Panc1 (cell line): ENCODE data around the gene C19orf47. TPM values are rescaled to one million over a fixed set of nuclear protein-coding genes. Genes with fewer than 3 reads are reported as not detected.

Experiments used
- ATAC-seq: fragments of 200-7000 bp; cut with Tn5 transposase; 2 replicates; pipeline ENCODE4 v1.9.1; 2020; ENCODE audit warnings: mild to moderate bottlenecking, moderate library complexity
- BruUV-seq: library from RNA; stranded (reverse); fragments of 400-500 nt; replicated peaks from 2 replicates; lab custom pipeline; 2021; lab: Mats Ljungman, UMichigan
- CTCF ChIA-PET: fragments of 300-600 bp; sonication (Branson Sonifier 250); formaldehyde crosslinking; loops from one replicate; lab custom pipeline; 2022; ENCODE audit warnings: antibody characterized with exemption; lab: Charles Lee
- POLR2A ChIA-PET: fragments of 300-600 bp; sonication (Branson Sonifier 250); formaldehyde crosslinking; loops from one replicate; lab custom pipeline; 2022; ENCODE audit warnings: antibody characterized with exemption; lab: Charles Lee
- DNase-seq: peaks from one replicate; pipeline ENCODE4 v3.0.0-alpha.2; 2010; ENCODE audit warnings: low read depth, low spot score
- H3K27ac ChIP-seq: 2 replicates; pipeline ENCODE4 v1.5.1; 2011; ENCODE audit warnings: mild to moderate bottlenecking, low read length, inconsistent platforms
- H3K27me3 ChIP-seq: fragments of 200-500 bp; sonication (Bioruptor generic); 2 replicates; pipeline ENCODE4 v1.6.0; 2014; ENCODE audit warnings: low read length, inconsistent platforms; ENCODE audit not compliant: control insufficient read depth, insufficient read depth
- H3K36me3 ChIP-seq: fragments of 200-500 bp; sonication (Bioruptor generic); 2 replicates; pipeline ENCODE4 v1.5.1; 2014; ENCODE audit warnings: inconsistent platforms, mild to moderate bottlenecking, low read length, moderate library complexity; ENCODE audit not compliant: control insufficient read depth, insufficient read depth
- H3K4me1 ChIP-seq: 2 replicates; pipeline ENCODE4 v1.5.1; 2011; ENCODE audit warnings: inconsistent platforms, mild to moderate bottlenecking, low read length, moderate library complexity; ENCODE audit not compliant: control insufficient read depth, insufficient read depth
- H3K4me3 ChIP-seq, 2 experiments: 2 replicates each; pipeline ENCODE4 v1.5.1; 2011 to 2012; ENCODE audit warnings: low read depth in 2 of 2, low read length in 2 of 2, mild to moderate bottlenecking in 2 of 2, inconsistent platforms in 1 of 2, moderate library complexity in 1 of 2
- H3K9me3 ChIP-seq: fragments of 200-500 bp; sonication (Bioruptor generic); 2 replicates; pipeline ENCODE4 v1.5.1; 2014; ENCODE audit warnings: low read depth, mild to moderate bottlenecking, inconsistent platforms, low read length, moderate library complexity; ENCODE audit not compliant: control insufficient read depth, insufficient read depth
- CTCF ChIP-seq: fragments of 450-650 bp; IDR thresholded peaks from 2 replicates; pipeline ENCODE4 v1.5.1; 2017; ENCODE audit warnings: mild to moderate bottlenecking
- POLR2AphosphoS5 ChIP-seq: IDR thresholded peaks from 2 replicates; pipeline ENCODE4 v1.6.1; 2012; ENCODE audit warnings: mild to moderate bottlenecking, low read depth, low read length, moderate library complexity
- SIN3A ChIP-seq: IDR thresholded peaks from 2 replicates; pipeline ENCODE4 v1.6.1; 2012; ENCODE audit warnings: low read depth, mild to moderate bottlenecking, low read length, moderate library complexity, borderline replicate concordance; ENCODE audit not compliant: insufficient read depth
- TCF7L2 ChIP-seq: IDR thresholded peaks from 2 replicates; pipeline ENCODE4 v1.6.1; 2011; ENCODE audit warnings: mild to moderate bottlenecking, low read depth, low read length, inconsistent platforms
- in situ Hi-C: cut with HindIII; loops from 2 replicates; pipeline ENCODE4 v1.10.0; 2016; ENCODE audit warnings: low sequenced_read_pairs, low pct_unique_long_range_greater_than_20kb
- intact Hi-C: fragments of 100-400 bp; cut with micrococcal nuclease; formaldehyde crosslinking; loops from one replicate; pipeline ENCODE4 v1.10.0; 2022; ENCODE audit not compliant: unreplicated experiment
- total RNA-seq: library from RNA; stranded (reverse); gene quantifications from one replicate; pipeline ENCODE4 v1.2.1, GENCODE V29; 2021; ENCODE audit not compliant: unreplicated experiment
- TF ChIP-seq, protein P1 (sequence below), 2 experiments: IDR thresholded peaks; 2 replicates each; pipeline ENCODE4 v1.6.1; 2011 to 2012; ENCODE audit warnings: low read depth in 2 of 2, control low read depth in 1 of 2, low read length in 1 of 2, mild to moderate bottlenecking in 1 of 2, moderate library complexity in 1 of 2; ENCODE audit not compliant: insufficient read depth in 1 of 2

C19orf47 gene
- total RNA-seq, 1 experiment from 2014 or later: 29.0 TPM

DNA sequence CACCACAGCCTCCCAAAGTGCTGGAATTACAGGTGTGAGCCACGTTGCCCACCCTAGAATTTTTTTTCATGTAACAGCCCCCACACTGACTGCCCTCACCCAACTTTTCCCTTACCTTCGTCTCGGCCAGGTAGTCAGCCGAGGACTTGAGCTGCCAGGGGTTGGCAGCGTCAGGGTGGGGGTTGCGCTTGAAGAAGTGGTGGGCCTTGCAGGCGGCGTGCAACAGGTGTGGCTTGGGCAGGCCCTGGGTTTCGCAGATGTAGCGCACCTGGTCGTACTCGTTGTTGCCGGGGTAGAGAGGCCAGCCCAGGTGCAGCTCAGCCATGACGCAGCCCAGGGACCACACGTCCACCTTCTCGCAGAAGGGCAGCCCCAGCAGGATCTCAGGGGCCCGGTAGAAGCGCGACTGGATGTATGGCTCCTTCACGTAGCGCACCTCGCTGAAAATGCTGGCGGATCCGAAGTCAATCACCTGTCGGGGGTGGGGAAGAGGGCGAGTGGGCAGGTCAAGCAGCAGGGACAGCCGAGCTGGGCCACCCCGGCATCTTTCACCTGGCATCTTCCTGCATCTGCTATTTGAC lies 35.6 kb upstream of the C19orf47 start:
- Histone ChIP-seq H3K36me3 (no peaks in the 10 kb centered on the region), H3K27me3 (no peaks in the 10 kb centered on the region), H3K9me3 (no peaks in the 10 kb centered on the region), H3K27ac (no peak overlapping the region), H3K4me1 (no peaks in the 10 kb centered on the region), H3K4me3 (no peak overlapping the region)
- intact Hi-C loops (no loop called here), in situ Hi-C loops (no loop called here)
- POLR2A ChIA-PET: no interaction called here
- TF ChIP-seq CTCF: no peak
- TF ChIP-seq TCF7L2: no peak
- TF ChIP-seq POLR2AphosphoS5: no peak
- no peak for TF ChIP-seq SIN3A
- TF ChIP-seq, protein P1, sequence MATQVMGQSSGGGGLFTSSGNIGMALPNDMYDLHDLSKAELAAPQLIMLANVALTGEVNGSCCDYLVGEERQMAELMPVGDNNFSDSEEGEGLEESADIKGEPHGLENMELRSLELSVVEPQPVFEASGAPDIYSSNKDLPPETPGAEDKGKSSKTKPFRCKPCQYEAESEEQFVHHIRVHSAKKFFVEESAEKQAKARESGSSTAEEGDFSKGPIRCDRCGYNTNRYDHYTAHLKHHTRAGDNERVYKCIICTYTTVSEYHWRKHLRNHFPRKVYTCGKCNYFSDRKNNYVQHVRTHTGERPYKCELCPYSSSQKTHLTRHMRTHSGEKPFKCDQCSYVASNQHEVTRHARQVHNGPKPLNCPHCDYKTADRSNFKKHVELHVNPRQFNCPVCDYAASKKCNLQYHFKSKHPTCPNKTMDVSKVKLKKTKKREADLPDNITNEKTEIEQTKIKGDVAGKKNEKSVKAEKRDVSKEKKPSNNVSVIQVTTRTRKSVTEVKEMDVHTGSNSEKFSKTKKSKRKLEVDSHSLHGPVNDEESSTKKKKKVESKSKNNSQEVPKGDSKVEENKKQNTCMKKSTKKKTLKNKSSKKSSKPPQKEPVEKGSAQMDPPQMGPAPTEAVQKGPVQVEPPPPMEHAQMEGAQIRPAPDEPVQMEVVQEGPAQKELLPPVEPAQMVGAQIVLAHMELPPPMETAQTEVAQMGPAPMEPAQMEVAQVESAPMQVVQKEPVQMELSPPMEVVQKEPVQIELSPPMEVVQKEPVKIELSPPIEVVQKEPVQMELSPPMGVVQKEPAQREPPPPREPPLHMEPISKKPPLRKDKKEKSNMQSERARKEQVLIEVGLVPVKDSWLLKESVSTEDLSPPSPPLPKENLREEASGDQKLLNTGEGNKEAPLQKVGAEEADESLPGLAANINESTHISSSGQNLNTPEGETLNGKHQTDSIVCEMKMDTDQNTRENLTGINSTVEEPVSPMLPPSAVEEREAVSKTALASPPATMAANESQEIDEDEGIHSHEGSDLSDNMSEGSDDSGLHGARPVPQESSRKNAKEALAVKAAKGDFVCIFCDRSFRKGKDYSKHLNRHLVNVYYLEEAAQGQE (IDR thresholded peaks at IDR 0.05; ENCODE audit: insufficient read depth in 1 of 2, low read depth in 2 of 2, low read length in 1 of 2): no peak
- ATAC-seq: no peak
- CTCF ChIA-PET: no interaction called here
- no TSS peak for BruUV-seq
- DNase-seq: no peak

GRCh38 chr19:40381321-40381720 lies 33.1 kb upstream of the C19orf47 start:
- Histone ChIP-seq H3K4me1 (no peaks in the 10 kb centered on the region), H3K9me3 (no peaks in the 10 kb centered on the region), H3K36me3 (no peaks in the 10 kb centered on the region), H3K27ac (no peak overlapping the region), H3K4me3 (no peak overlapping the region), H3K27me3 (no peaks in the 10 kb centered on the region)
- DNase-seq (no peak), ATAC-seq (no peak)
- ChIA-PET CTCF (interaction anchor here (0.6 to 0.7 kb wide), 2 partner anchors 13 to 205 kb away, joined by 4 to 7 read pairs; no protein-coding TSS in a partner anchor), POLR2A (no interaction called here)
- in situ Hi-C loops (no loop called here), intact Hi-C loops (no loop called here)
- TF ChIP-seq TCF7L2 (no peak), CTCF (no peak), SIN3A (no peak), POLR2AphosphoS5 (no peak)
- TF ChIP-seq, protein P1 (IDR thresholded peaks at IDR 0.05; ENCODE audit: insufficient read depth in 1 of 2, low read depth in 2 of 2, low read length in 1 of 2): no peak
- BruUV-seq: no TSS peak
